ENCODE results near the gene SCNN1A.

DNA sequence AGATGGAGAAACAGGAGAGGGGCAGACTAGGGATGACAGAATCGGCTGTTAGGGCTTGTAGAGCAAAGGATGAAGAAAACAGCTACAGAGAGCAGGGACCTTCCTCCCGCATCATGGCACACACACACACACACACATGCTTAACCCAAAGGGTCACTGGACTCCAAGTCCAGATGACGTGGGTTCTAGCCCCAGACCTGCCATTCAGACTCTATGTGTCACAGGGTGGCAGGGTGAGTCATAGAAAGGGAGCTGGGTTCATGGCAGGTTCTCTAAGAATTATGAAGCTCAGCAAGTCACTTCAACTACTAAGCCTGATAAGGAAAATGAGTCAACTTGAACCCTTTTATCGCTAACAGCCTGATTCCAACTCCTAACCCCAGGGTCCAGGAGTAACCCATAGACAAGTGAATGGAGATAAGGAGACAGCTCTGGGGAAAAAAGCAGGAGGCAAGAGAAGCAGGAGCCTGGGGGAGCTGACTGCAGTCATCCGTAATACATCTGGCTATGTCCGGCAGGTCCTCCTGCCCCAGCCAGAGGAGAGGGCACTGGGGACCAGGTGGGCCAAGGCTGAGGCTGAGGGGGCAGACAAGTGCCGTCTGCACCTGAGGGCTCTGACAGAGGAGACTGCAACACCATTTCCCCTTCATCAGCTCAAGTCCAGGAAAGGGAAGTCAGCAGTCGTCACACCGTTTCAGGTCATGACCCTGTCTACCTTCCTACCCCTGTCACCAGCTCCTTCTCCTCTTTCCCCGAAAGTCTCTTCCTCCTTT lies 29.9 kb downstream of the SCNN1A start:
- TF ChIP-seq SIN3A (IDR thresholded peaks at IDR 0.05; ENCODE audit: borderline replicate concordance, insufficient read depth, low read length) (no peak), TAF1 (IDR thresholded peaks at IDR 0.05; ENCODE audit: borderline replicate concordance, insufficient read depth, low read length) (no peak), POLR2AphosphoS5 (IDR thresholded peaks at IDR 0.05; ENCODE audit: low read depth, low read length) (no peak), FOXP2 (optimal IDR thresholded peaks at IDR 0.05; ENCODE audit: borderline replicate concordance, extremely low read depth, extremely low read length, insufficient read depth) (no peak)
- TF ChIP-seq, protein P1, sequence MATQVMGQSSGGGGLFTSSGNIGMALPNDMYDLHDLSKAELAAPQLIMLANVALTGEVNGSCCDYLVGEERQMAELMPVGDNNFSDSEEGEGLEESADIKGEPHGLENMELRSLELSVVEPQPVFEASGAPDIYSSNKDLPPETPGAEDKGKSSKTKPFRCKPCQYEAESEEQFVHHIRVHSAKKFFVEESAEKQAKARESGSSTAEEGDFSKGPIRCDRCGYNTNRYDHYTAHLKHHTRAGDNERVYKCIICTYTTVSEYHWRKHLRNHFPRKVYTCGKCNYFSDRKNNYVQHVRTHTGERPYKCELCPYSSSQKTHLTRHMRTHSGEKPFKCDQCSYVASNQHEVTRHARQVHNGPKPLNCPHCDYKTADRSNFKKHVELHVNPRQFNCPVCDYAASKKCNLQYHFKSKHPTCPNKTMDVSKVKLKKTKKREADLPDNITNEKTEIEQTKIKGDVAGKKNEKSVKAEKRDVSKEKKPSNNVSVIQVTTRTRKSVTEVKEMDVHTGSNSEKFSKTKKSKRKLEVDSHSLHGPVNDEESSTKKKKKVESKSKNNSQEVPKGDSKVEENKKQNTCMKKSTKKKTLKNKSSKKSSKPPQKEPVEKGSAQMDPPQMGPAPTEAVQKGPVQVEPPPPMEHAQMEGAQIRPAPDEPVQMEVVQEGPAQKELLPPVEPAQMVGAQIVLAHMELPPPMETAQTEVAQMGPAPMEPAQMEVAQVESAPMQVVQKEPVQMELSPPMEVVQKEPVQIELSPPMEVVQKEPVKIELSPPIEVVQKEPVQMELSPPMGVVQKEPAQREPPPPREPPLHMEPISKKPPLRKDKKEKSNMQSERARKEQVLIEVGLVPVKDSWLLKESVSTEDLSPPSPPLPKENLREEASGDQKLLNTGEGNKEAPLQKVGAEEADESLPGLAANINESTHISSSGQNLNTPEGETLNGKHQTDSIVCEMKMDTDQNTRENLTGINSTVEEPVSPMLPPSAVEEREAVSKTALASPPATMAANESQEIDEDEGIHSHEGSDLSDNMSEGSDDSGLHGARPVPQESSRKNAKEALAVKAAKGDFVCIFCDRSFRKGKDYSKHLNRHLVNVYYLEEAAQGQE (IDR thresholded peaks at IDR 0.05; ENCODE audit: insufficient read depth in 1 of 2, low read depth in 2 of 2, low read length in 2 of 2), result no peak

Data from PFSK-1 (cell line).